HG03439 (cell line): ENCODE measurements around the gene ARL13B.
"Not testable (repeated sequence)": the region's sequence is repeated elsewhere in the genome, so short reads cannot be mapped to it uniquely, and the experiment has no call there.

Experiments used
- ATAC-seq: cut with Tn5 transposase; IDR thresholded peaks from one replicate; pipeline ENCODE4 v1.9.1; 2021; ENCODE audit warnings: mild to moderate bottlenecking, moderate library complexity; ENCODE audit not compliant: unreplicated experiment

ARL13B gene

DNA sequence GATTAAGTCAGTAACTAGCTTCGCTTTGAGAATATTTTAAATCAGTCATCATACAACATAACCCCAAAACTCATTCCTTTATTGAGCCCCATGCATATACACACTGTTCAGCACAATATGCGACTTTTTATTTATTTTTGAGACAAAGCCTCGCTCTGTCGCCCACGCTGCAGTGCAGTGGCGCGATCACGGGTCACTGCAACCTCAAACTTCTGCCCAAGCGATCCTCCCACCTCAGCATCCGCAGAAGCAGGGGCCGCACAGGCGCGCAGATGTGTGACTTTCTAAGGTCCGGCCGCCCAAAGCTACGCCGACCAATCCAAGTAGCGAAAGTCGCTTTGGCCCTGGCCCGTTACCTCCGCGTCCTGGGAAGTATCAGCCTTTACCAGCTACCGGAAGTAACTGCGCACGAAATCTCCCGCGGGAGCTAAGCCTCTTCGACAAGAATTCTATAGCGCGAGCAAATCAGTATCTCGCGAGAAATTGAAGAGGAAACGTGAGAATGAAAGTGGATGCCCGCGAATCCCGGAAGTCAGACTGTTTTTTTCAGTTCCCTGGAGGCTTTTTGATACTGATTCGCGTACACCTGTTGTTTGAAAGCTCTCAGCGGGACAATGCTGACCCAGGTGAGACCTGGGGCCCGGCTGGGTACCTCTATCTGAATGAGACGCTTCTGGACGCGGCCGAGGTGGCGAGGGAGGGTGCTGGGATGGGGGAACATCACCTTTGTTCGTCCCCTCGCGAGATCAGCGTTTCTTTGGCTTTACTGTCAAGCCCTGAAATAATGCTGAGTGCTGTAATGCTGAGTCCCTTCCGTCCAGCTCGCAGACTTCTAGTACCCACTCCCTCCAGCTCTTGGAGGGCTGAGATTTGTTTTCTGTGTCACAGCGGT lies 82.8 kb downstream of the ARL13B start, which contains the start of the genes DHFR2 and NSUN3:
DHFR2 (minus strand) TSS at position 404 of the 892 bp plus-strand sequence. CDS start 1,405 bp downstream, outside the sequence.
NSUN3 (plus strand) TSS at position 549 of the 892 bp plus-strand sequence; CDS start at position 615, 66 bp downstream.
- ATAC-seq = peak; percentile 95

DNA sequence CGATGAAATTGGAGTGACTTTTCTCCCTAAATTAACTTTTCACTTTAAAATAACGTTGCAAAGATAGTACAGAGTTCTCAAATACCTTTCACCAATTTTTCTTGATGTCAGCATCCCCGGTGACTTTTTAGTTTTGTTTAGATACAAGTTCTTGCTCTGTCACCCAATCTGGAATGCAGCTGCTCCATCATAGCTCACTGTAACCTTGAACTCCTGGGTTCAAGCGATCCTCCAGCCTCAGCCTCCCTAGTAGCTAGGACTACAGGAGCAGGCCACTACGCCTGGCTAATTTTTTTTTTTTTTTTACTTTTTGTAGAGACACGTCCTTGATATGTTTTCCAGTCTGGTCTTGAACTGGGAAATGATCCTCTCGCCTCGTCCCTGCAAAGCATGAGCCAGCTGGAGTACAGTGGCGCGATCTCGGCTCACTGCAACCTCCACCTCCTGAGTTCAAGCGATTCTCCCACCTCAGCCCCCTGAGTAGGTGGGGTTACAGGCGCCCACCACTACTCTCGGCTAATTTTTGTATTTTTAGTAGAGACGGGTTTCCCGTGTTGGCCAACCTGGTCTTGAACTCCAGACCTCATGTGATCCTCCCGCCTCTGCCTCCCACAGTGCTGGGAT lies 83.7 kb downstream of the ARL13B start:
- ATAC-seq = no peak

DNA sequence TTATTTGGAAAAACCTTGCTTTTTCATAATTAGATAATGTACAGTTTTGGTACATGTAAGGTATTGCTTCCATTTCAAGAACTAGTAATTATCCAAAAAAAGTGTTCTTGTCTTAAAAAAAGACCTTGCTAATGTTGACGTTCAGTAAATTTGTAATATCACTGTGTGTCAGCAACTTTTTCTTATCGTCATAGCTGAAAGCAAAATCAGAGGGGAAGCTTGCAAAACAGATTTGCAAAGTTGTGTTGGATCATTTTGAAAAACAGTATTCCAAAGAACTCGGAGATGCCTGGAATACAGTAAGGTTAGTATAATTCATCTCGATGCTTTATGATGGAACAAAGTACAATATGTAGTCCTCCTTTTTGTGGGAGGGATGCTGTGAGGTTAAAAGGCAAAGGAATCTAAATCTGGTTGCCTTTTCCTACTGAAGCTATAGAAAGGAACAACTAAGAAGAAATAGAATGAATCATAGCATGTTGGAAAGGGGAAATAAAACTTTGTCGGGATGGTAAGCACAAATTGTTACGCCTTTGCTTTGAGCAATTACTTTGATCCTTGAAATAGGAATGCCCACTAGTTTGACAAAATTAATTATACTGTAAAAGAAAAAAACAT lies 84.4 kb downstream of the ARL13B start:
- ATAC-seq = no peak

DNA sequence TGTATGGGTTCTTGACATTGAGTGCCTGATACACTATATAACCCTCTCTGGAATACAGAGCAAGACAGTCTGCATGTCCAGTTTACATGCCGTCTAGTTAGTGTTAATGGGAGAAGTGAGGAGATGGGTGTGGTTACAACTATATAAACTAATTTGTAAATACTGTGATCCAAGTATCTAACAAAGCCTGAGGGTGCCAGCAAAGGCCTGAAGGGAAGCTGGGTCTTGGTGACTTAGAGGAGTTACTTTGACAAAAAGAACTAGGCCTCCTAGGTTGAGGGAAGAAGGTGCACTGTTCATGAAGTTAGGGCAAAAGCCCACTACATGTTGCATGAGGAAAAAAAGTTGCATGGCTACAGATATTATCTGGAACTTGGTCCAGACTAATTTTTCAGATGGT lies 85.2 kb downstream of the ARL13B start:
- ATAC-seq = no peak

DNA sequence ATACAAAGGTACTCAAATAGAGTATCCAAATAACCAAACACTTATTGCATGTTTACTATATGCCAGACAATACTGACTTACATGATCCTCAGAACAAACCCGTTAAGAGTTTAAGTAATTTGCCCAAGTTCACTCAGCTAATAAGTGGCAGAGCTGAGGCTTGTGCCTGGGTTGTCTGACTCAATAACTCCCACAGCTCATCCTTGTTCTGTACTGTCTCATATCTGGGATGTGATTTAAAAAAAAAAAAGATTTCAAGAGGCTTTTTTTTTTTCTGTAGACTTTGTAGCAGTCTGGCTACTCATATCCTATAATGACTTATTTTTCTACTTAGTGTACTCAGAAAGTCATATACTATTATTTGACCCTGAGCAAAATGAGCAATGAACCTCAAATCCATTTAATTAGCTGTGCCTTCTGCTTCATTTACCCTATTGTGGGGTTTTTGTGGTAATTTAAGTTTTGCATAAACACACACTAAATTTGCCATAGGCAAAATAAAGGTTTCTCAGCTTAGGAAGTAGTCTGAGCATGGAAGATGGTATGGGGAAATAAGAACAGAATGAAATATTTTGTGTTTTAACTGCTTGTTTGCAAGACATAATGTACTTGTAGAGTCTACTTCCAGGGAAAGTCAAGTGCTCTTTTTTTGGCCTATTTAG lies 86.0 kb downstream of the ARL13B start:
- ATAC-seq = no peak

DNA sequence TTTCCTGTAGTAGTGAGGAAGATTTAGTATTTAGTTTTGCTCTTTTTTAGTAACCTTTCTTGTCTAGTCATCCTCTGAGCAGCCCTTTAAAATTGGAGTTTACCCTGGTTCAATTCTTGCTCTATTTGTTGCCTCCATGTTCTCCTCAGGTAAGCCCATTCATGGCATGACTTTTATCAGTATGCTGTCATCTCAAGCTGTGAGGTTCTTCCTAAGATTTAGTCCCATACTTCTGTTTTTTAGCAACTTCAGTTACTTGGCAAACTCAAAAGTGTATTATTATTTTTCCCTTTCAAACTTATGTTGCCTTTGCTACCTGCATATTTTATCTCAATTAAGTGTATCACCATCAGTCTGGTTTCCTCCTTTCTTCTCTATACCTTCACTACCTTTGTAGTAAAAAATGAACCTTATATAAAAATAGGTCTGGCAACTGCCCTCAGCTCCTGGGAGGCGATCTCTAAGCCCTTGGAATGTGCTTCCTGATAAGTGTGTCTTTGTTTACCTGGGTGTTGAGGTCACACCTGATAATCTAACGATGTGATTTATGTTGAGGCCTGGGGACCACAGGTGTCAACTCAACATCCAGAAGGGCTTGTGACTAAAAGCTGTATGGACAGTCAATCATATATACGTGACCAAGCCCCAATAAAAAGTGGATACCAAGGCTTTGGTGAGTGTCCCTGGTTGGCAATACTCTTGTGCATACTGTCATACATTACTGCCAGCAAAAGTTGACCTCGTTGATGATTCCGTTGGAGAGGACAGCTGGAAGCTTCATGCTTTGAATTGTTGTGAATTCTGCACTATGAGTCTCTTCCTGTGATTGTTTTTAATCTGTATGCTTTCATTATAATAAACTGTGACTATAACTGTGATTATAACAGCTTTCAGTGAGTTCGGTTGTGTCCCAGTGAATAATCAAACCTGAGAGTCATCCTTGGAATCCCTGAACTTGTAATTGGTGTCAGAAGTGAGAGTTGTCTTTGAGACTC lies 86.8 kb downstream of the ARL13B start:
- no peak for ATAC-seq

DNA sequence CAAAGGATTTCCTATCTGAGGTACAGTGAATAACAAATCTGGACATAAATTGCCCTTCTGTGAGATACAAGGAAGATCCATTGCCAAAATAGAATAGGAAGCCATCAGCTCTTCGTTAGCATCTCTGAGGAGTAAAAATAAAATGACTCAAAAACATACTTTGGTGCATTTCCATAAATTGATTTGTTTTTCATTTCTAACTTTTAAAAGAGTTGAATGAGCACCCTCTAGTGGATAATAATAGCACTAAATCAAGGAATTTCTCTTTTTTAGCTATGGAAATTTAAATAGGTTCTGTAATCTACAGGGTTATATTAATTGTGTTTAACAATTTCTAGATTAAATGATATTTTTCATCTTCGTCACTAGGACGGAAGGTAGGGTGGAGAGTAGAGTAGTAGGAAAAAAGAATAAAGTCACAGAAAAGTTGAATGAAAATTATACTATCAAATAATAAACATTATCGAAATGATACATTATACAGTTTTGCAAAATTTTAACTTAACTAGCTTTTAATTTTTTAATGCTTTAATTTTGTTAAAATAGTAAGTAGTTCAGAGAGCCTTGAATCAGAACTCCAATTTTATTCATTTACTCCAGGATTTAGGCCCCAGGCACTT lies 89.3 kb downstream of the ARL13B start:
- no peak for ATAC-seq

DNA sequence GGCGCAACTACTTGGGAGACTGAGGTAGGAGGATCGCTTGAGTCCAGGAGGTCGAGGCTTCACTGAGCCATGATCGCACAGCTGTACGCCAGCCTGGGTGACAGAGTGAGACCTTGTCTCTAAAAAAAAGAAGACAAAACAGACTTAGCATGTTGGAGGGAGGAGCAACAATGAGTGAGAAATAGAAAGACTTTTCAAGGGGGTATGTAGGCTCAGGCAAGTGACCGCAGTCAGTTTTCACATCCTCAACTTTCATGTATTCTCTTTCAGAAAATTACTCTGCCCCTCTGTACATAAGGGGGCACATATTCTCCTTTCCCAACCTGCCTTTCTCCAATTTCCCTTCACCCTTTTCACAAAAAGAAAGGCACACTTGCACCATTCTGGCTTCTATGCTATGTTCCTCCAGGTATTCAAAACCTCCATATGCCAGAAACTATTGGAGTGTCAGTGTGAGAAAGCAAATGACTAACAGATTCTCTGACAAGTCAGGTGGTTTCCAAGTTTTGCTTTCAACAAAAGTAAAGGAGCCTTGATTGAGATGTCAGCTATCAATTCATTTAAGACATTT lies 90.5 kb downstream of the ARL13B start:
- peak; percentile 76 for ATAC-seq

DNA sequence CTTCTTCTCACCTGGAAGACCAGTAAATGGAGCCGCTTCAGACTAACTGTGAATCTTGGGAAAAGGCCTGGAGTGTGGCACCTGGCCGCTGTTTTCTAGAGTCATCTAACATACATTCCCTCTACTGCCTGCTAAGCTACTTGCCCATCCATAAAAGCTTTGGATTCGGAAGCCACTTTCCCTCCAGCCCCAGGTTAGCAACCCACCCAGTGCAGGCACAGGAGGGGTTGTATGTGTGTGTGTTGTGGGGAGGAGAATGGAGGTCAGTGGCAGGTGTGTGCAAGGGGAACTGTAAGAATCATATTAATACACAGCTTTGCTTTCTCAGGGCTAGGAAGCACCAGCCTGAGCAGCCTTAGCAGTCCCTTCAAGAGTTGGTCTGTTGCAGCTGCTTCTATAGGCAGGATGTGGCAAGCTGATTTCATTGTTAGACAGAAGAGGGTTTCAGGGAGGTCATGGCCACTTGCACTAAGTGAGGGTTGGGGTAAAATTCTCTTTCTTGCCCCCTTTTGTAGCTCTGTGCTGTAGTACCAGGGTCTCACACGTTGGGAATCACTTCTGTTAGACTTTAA lies 91.8 kb downstream of the ARL13B start:
- peak; percentile 60 for ATAC-seq

DNA sequence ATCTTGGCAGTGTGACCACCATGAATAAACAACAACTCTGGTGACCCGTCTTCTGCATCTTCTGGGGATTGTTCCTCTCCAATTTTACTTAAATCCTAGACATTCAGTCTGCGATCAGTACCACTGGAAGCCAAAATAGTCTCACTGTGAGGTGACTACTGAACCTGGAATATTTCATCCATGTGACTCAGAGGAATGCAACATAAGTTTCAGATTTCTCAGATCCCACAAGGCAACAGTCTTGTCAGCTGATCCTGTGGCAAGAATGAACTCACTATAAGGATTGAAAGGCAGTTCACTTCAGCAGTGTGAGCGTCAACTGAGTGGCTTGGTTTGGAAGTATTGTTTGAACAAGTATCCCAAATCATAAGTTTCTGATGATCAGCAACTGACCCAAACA lies 96.1 kb downstream of the ARL13B start:
- no peak for ATAC-seq

DNA sequence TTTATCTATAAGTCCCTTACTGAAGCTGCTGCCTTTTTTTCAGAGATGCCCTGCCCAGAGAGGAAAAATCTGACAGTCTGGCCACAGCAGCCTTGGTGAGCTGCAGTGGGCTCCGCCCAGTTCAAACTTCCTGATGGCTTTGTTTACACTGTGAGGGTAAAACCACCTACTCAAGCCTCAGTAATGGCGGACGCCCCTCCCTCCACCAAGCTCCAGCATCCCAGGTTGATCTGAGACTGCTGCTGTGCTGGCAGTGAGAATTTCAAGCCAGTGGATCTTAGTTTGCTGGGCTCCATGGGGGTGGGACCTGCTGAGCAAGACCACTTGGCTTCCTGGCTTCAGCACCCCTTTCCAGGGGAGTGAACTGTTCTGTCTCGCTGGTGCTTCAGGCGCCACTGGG lies 100.6 kb downstream of the ARL13B start:
- not testable (repeated sequence) for ATAC-seq

DNA sequence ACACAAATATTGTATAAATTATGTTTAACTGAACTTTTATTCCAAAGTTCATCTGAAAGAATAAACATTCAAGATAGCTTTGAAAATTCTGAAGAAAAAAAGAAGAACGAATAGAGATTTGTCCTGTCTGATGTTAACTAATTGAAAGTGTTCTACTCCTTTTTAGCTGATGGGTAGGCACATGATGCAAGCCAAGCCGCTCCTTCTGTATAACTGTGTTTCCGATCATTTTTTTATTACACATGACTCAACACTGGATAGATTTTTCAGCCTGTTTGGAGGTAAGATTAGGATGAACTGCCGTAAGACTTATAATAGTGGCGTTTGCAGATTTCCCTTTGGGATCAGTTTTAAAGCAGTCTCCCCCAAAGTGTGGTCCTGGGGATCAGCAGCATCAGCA lies 101.9 kb downstream of the ARL13B start:
- no peak for ATAC-seq

DNA sequence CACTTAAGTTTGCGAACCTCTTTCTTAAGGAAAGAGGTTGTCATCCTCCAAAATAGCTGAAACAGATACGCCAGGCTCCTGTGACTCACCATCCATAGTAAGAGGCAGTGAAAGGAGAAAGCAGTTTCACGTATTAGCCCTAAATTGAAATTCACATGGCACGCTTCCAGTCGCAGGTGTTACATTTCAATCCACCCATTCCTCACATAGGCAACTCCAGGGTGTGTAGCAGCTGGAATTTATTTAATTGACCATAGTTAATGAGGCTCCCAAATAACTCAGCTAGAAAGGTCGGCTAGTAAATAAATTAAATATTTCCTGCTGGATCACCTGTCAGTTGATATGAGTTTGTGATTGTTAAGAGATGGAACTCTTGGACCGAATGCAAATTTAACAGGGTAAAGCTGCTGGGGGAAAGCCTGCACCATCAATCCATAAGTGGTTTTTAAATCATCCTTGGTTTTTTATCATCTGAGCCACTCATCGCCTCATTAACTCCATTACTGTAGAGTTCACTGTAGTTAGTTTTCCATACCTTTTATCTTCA lies 102.5 kb downstream of the ARL13B start:
- ATAC-seq = no peak

DNA sequence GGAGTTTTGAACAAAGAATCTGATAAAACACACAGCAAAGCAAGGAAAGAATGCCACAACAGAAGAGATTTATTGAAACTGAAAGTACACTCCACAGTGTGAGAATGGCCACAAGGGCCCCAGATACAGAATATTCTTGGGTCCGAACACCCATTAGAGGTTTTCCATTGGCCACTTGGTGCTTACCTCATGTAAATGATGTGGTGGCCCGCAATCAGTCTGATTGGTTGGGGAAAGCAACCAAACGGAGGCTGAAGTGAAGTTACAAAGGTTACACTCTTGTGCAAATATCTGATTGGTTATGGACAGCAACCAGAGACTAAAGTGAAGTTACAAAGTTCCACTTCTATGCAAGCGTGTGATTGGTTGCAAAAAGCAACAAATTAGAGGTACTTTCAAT lies 103.3 kb downstream of the ARL13B start:
- no peak for ATAC-seq

DNA sequence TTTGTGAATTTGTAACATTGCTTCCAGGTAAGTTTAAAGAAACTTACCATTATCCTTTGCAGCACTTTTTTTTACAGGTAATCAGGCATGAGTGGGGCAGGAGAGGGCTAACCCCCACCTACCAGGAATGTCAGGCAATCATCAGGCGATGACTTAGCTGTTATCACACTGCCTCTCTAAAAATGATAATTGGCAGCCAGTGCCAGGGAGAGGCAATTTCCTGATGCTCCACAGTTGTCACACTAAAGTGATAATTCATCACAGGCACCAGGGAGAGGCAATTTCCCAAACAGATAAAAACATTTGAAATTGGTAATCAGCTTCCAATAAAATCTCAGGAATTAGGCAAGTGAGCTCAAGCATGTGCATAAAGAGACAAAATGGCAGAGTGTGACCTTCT lies 109.2 kb downstream of the ARL13B start:
- ATAC-seq = no peak

DNA sequence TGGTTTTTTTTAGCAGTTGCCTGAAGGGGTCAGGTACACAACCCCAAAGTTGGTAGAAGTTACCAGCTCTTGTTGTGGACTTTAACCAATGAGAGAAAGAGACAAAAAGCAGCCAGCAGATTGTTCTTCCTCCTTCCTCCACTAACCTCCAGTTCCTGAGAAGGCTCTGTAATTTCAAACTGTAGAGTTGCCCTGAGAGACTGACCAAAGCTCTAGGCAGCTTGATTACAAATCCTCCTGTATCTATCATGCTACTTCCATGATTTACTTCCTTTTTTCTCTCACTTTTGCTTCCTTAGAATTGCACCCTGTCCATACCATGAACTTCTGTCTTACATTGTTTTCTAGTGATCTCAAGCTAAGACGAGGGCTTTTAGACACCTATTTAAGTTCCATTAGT lies 112.1 kb downstream of the ARL13B start:
- no peak for ATAC-seq

DNA sequence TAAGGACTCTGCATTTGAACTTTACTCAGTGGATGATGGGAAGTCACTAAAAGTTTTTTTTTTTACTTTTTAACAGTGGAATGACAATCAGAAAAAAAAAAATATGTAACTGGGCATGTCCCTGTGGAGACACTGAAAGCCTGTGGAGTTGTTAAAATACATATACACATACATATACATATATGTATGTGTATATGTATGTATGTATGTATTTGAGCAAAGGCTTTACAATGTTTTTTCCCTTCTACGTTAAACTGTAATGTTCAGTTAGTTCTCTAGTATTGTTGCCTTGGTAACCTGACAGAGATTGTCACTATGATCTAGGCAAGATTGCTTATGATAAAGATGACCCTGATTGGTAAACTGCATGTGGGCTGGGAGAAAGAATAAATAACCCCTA lies 113.2 kb downstream of the ARL13B start:
- no peak for ATAC-seq

DNA sequence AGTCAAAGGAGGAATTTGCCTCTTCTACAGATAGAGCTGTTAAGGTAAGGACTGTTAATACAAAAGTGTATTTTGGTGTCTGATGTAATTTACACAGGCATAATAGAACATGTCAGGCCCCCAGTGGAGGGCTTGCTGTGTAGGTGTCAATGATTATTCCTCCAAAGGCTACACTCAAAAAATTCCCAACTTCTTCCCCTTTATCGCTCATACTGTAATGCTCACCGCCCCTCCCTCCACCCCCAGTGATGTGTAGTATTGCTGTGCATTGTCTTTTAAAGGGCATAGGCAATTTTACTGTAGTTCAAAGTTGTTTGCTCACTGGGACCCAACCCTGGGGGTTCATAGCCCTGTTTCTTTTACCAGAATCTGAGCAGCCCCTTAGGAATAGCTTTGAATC lies 115.2 kb downstream of the ARL13B start:
- no peak for ATAC-seq

DNA sequence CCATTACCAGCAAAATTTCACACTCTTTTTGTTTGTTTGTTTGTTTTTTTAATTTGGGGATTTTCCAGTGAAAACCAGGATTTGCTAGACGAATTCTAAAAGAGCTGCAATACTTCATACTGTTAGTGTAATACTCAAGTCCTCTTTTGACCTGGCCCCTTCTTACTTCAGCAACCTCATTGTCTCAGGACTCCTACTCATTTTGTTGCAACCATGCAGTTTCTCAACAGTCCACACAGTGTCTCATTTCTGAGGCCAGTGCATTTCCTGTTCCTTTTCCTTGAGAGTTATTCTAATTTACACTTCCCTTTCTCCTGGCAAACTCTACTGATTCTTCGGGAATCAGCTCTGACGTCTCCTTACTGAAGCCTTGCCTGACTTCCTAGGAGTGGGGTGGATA lies 118.5 kb downstream of the ARL13B start:
- no peak for ATAC-seq
